A673 (cell line): ENCODE data around the gene POLE4.

Experiments
- CTCF ChIP-seq: fragments of 300-800, 200-600 bp; sonication (generic); conservative IDR thresholded peaks from 2 replicates; pipeline ENCODE4 v1.5.1; 2017; ENCODE audit warnings: low read depth, mild to moderate bottlenecking, antibody characterized with exemption, low read length, moderate library complexity, mixed read lengths
- EZH2 ChIP-seq: fragments of 200-600 bp; sonication (generic); IDR thresholded peaks from 2 replicates; pipeline ENCODE4 v1.6.1; 2017; ENCODE audit warnings: borderline replicate concordance, low read depth, mild to moderate bottlenecking, mixed read lengths, antibody characterized with exemption, low read length; ENCODE audit not compliant: poor library complexity, severe bottlenecking

GRCh38 chr2:74910245-74910644, 48.2 kb upstream of the POLE4 start:
- TF ChIP-seq EZH2 = no peak
- TF ChIP-seq CTCF = no peak
